ENCODE data around the gene C6orf120.

Gene C6orf120

GRCh38 chr6:169659820-169660610 lies 41.9 kb upstream of the C6orf120 start:
- ChIA-PET POLR2A (no interaction called here), CTCF (interaction anchor here (0.8 to 1.7 kb wide), 2 partner anchors 9 to 15 kb away, joined by 3 to 4 read pairs; no protein-coding TSS in a partner anchor)
- no peak for TF ChIP-seq CTCF (IDR thresholded peaks at IDR 0.05; ENCODE audit: control extremely low read depth, extremely low read depth, low read depth, missing control alignments)

GRCh38 chr6:169660751-169661390 lies 41.1 kb upstream of the C6orf120 start:
- POLR2A ChIA-PET, result no interaction called here
- no peak for DNase-seq (ENCODE audit: extremely low spot score)
- CTCF ChIA-PET, result interaction anchor here (0.8 to 1.7 kb wide), 2 partner anchors 9 to 14 kb away, joined by 3 to 4 read pairs; no protein-coding TSS in a partner anchor
- no peak for TF ChIP-seq CTCF (IDR thresholded peaks at IDR 0.05; ENCODE audit: control extremely low read depth, extremely low read depth, low read depth, missing control alignments)

More at GRCh38 chr6:169659820-169660610, 41.9 kb upstream of the C6orf120 start:
- DNase-seq (ENCODE audit: extremely low spot score), result no peak

GRCh38 chr6:169661391-169661756 lies 40.6 kb upstream of the C6orf120 start:
- DNase-seq (ENCODE audit: extremely low spot score), result no peak
- ChIA-PET CTCF (no interaction called here), POLR2A (no interaction called here)
- no peak for TF ChIP-seq CTCF (IDR thresholded peaks at IDR 0.05; ENCODE audit: control extremely low read depth, extremely low read depth, low read depth, missing control alignments)

GRCh38 chr6:169663468-169663867 lies 38.5 kb upstream of the C6orf120 start:
- TF ChIP-seq CTCF (IDR thresholded peaks at IDR 0.05; ENCODE audit: control extremely low read depth, extremely low read depth, low read depth, missing control alignments), result no peak
- POLR2A ChIA-PET, result no interaction called here
- DNase-seq (ENCODE audit: extremely low spot score), result no peak
- CTCF ChIA-PET, result no interaction called here

- CTCF ChIA-PET, result no interaction called here
- no peak for DNase-seq (ENCODE audit: extremely low spot score)
- TF ChIP-seq CTCF (IDR thresholded peaks at IDR 0.05; ENCODE audit: control extremely low read depth, extremely low read depth, low read depth, missing control alignments), result no peak
- POLR2A ChIA-PET, result no interaction called here
Measured at GRCh38 chr6:169664227-169664626, 37.7 kb upstream of the C6orf120 start.

GRCh38 chr6:169665289-169665688 lies 36.6 kb upstream of the C6orf120 start:
- POLR2A ChIA-PET, result no interaction called here
- DNase-seq (ENCODE audit: extremely low spot score), result no peak
- no peak for TF ChIP-seq CTCF (IDR thresholded peaks at IDR 0.05; ENCODE audit: control extremely low read depth, extremely low read depth, low read depth, missing control alignments)
- CTCF ChIA-PET, result no interaction called here
